Spleen (tissue), 7 donors: ENCODE data around the gene GNA14.
"Not testable (repeated sequence)": the region's sequence is repeated elsewhere in the genome, so short reads cannot be mapped to it uniquely, and the experiment has no call there.

Experiments
- POLR2A ChIP-seq, 3 donors: fragments of 450-650 bp; IDR thresholded peaks; one replicate each; pipeline ENCODE4 v1.5.1; 2017; ENCODE audit warnings: antibody characterized with exemption in 3 of 3, mild to moderate bottlenecking in 1 of 3
- TF ChIP-seq, protein P1 (sequence below), 11 experiments: fragments of 200-600 bp in 7 of 11; fragments of 450-650 bp in 4 of 11; sonication (generic) in 4 of 11; IDR thresholded peaks in 8 of 11; conservative IDR thresholded peaks in 3 of 11; 1 replicate in 7 of 11; 2 replicates in 4 of 11; pipeline versions ENCODE4 v1.4.0 to v1.8.0; 2016 to 2021; ENCODE audit warnings: antibody characterized with exemption in 11 of 11, inconsistent platforms in 4 of 11, mild to moderate bottlenecking in 1 of 11
- donor health status: DM: no; HTN: no; CAD: no; lungs with moderate emphysema.
- donor health status: DM: no; HTN: no; CAD: no.
- donor health status: DM: no; HTN: no; CAD: no.

DNA sequence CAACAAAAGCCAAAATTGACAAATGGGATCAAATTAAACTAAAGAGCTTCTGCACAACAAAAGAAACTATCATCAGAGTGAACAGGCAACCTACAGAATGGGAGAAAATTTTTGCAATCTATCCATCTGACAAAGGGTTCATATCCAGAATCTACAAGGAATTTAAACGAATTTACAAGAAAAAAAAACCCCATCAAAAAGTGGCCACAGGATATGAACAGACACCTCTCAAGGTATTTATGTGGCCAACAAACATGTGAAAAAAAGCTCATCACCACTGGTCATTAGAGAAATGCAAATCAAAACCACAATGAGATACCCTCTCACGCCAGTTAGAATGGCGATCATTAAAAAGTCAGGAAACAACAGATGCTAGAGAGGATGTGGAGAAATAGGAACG is 19.3 kb downstream of the GNA14 start:
- not testable (repeated sequence) for TF ChIP-seq POLR2A (IDR thresholded peaks at IDR 0.05)
- TF ChIP-seq, protein P1, sequence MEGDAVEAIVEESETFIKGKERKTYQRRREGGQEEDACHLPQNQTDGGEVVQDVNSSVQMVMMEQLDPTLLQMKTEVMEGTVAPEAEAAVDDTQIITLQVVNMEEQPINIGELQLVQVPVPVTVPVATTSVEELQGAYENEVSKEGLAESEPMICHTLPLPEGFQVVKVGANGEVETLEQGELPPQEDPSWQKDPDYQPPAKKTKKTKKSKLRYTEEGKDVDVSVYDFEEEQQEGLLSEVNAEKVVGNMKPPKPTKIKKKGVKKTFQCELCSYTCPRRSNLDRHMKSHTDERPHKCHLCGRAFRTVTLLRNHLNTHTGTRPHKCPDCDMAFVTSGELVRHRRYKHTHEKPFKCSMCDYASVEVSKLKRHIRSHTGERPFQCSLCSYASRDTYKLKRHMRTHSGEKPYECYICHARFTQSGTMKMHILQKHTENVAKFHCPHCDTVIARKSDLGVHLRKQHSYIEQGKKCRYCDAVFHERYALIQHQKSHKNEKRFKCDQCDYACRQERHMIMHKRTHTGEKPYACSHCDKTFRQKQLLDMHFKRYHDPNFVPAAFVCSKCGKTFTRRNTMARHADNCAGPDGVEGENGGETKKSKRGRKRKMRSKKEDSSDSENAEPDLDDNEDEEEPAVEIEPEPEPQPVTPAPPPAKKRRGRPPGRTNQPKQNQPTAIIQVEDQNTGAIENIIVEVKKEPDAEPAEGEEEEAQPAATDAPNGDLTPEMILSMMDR (IDR thresholded peaks at IDR 0.05 in 8 of 11, conservative IDR thresholded peaks at IDR 0.05 in 3 of 11) = not testable (repeated sequence)
